Measurements from ENCODE around the gene ZNF521. TPM values are rescaled to one million over a fixed set of nuclear protein-coding genes. Genes with fewer than 3 reads are reported as not detected.

Gene ZNF521
- total and polyA plus RNA-seq, 2 experiments from 2014 or later: 3.1 to 9.2 TPM

DNA sequence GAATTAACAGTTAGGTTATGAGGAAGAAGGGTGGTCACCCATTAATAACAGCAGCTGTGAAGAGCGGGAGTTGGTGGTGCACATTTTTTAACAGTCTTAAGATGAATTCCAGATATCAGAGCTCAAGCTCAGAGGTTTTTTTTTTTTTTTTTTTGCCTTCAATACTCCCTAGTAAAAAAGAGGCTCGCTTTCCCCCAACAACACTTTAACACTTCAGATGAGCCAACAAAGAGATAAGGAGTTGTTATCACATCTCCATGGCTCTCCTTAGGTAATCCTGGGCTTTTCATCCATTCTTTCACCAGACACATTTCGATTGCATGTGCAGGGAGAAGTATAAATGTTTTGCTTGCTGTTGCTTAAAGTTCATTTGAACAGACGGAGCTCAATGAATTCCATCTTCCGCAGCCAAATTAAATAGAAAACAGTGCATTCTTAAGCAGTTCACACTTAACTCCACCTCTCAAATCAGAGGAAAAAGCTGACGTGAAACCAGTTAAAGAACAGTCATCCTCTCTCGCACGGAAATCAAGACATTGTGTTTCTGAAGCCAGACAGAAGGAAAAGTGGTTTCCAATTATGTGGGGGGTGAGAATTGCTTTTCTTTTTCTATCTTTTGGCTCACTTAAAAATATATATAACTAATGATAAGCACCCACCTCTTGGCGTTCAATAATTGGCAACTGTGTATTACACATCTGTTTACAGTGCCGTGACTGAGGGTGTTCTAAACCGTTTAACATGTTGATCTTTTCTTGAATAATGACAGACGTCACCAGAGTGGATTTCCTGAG is 118.2 kb downstream of the ZNF521 start:
- H3K27ac ChIP-seq (ENCODE audit: low read depth): no peak overlapping the region
- H3K79me2 ChIP-seq (replicated peaks; ENCODE audit: insufficient read depth): no peaks in the 10 kb centered on the region
- H4K20me1 ChIP-seq (replicated peaks; ENCODE audit: insufficient read depth): no peaks in the 10 kb centered on the region
- no peak overlapping the region for H2AFZ ChIP-seq
- Mint-ChIP-seq H3K4me1 (peaks cover 22% of the 10 kb centered on the region), H3K27me3 (ENCODE audit: insufficient read depth, low read depth, poor library complexity) (peaks cover 3% of the 10 kb centered on the region), H3K36me3 (ENCODE audit: low read depth) (no peaks in the 10 kb centered on the region), H3K4me3 (no peak overlapping the region), H3K27ac (no peak overlapping the region), H3K9me3 (no peaks in the 10 kb centered on the region)
- ATAC-seq: no peak
- no peak for DNase-seq (ENCODE audit: low spot score)
- H3K27me3 ChIP-seq (ENCODE audit: insufficient read depth): no peaks in the 10 kb centered on the region
- no peaks in the 10 kb centered on the region for H3F3A ChIP-seq (replicated peaks; ENCODE audit: low read depth)
- no peak overlapping the region for H3K4me3 ChIP-seq
- no peak overlapping the region for H3K4me2 ChIP-seq
- no peak for TF ChIP-seq EZH2 (IDR thresholded peaks at IDR 0.05; ENCODE audit: low read depth, unreplicated experiment)
- no peak for TF ChIP-seq CREB1 (CRISPR knock-in tag; IDR thresholded peaks at IDR 0.05; ENCODE audit: low read depth)
- no peak for TF ChIP-seq JUNB (IDR thresholded peaks at IDR 0.05; ENCODE audit: unreplicated experiment)
- no peak for TF ChIP-seq REST (IDR thresholded peaks at IDR 0.05; ENCODE audit: unreplicated experiment)
- no peaks in the 10 kb centered on the region for H3K9me2 ChIP-seq (ENCODE audit: insufficient read depth)
- no peaks in the 10 kb centered on the region for H3K36me3 ChIP-seq (ENCODE audit: insufficient read depth)
- peaks cover 4% of the 10 kb centered on the region; the same call in 1 of the 2 replicates for H3K4me1 ChIP-seq (ENCODE audit: insufficient read depth)

GRCh38 chr18:25231327-25231691 is 120.7 kb downstream of the ZNF521 start:
- Histone ChIP-seq H3K79me2 (replicated peaks; ENCODE audit: insufficient read depth) (no peaks in the 10 kb centered on the region), H3K4me1 (ENCODE audit: insufficient read depth) (peaks cover 4% of the 10 kb centered on the region; the same call in 1 of the 2 replicates), H2AFZ (no peak overlapping the region), H3K36me3 (ENCODE audit: insufficient read depth) (no peaks in the 10 kb centered on the region), H3K27me3 (ENCODE audit: insufficient read depth) (no peaks in the 10 kb centered on the region), H4K20me1 (replicated peaks; ENCODE audit: insufficient read depth) (no peaks in the 10 kb centered on the region), H3K4me3 (no peak overlapping the region), H3K27ac (ENCODE audit: low read depth) (no peak overlapping the region), H3K4me2 (no peak overlapping the region), H3K9me2 (ENCODE audit: insufficient read depth) (no peaks in the 10 kb centered on the region), H3F3A (replicated peaks; ENCODE audit: low read depth) (no peaks in the 10 kb centered on the region)
- Mint-ChIP-seq H3K4me1 (peaks cover 22% of the 10 kb centered on the region), H3K27me3 (ENCODE audit: insufficient read depth, low read depth, poor library complexity) (peaks cover 3% of the 10 kb centered on the region), H3K27ac (peak overlapping the region; percentile 22; the same call in 1 of the 2 replicates), H3K4me3 (no peak overlapping the region), H3K9me3 (no peaks in the 10 kb centered on the region), H3K36me3 (ENCODE audit: low read depth) (peaks cover 9% of the 10 kb centered on the region; the same call in 2 of the 3 replicates)
- no peak for DNase-seq (ENCODE audit: low spot score)
- ATAC-seq: no peak; the same call in 2 of the 3 replicates
- TF ChIP-seq NANOG (IDR thresholded peaks at IDR 0.05; ENCODE audit: borderline replicate concordance) (no peak), CTCF (conservative IDR thresholded peaks at IDR 0.05; ENCODE audit: low read depth in 2 of 2) (no peak), ZNF114 (CRISPR knock-in tag; IDR thresholded peaks at IDR 0.05) (no peak), REST (IDR thresholded peaks at IDR 0.05; ENCODE audit: unreplicated experiment) (no peak)
- TF ChIP-seq, protein P1, sequence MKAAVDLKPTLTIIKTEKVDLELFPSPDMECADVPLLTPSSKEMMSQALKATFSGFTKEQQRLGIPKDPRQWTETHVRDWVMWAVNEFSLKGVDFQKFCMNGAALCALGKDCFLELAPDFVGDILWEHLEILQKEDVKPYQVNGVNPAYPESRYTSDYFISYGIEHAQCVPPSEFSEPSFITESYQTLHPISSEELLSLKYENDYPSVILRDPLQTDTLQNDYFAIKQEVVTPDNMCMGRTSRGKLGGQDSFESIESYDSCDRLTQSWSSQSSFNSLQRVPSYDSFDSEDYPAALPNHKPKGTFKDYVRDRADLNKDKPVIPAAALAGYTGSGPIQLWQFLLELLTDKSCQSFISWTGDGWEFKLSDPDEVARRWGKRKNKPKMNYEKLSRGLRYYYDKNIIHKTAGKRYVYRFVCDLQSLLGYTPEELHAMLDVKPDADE (IDR thresholded peaks at IDR 0.05): no peak

Measured in GM23338 (cell line).